ENCODE measurements around the gene FILIP1L.
"Not testable (repeated sequence)": the region's sequence is repeated elsewhere in the genome, so short reads cannot be mapped to it uniquely, and the experiment has no call there.

Gene FILIP1L

GRCh38 chr3:100073714-100074307 lies 40.5 kb downstream of the FILIP1L start:
- no peak for DNase-seq (ENCODE audit: low spot score)

- no peak for DNase-seq (ENCODE audit: low spot score)
These were observed 41.1 kb downstream of the FILIP1L start for GRCh38 chr3:100073049-100073713.

DNA sequence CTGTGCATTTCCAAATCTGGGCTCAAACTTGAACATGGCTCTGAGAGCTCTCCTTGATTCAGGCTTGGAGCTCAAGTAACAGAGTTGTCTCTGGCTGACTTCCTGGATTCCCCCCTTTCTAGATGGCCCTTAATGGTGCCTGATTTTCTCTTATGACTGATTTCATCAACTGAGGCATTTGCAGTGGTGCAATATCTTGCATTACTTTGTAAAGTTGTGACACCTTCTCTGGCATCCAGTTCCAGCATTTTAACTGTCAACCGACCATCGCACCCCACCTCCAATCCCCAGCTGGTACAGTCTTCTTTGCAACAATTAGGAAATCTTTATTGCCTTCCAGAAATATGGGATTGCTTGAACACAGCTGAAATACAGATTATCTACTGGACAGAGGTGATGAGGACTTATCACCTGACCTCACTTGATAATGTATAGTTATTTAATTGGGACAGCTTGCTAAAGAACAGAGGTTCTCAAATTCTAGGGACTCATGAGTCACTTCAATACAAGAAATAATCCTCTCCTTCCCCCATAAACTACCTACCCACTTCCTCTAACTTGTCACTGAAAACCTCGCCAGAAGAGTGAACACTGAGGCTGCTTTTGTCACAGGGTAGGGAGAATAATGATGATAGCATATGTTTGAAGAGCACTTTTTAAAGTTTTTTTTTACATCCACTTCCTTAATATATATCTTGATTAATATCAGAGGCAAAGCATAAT lies 41.8 kb downstream of the FILIP1L start:
- no peak for DNase-seq (ENCODE audit: low spot score)

DNA sequence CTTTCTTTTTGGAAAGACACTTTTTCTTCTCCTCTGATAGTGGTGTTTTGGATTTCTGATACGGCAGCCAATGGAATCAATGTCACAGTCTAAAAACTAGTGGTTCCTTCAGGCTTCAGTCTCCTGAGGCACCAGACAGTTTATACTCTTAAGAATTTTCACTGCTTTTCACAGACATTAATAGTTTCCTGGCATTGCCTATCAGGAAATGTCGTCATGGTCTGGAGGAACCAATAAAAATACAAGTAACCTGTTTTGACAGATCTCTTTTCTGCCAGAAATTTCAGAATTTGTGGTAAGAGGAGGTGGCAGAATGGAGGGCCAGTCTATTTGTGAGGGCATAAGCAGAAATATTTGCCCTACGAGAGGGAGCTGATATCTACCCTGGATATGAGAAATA lies 44.8 kb downstream of the FILIP1L start:
- no peak for DNase-seq (ENCODE audit: low spot score)

GRCh38 chr3:100068826-100069225 lies 45.5 kb downstream of the FILIP1L start:
- DNase-seq (ENCODE audit: low spot score) = peak; percentile 76

- no peak for DNase-seq (ENCODE audit: low spot score)
These were observed 46.7 kb downstream of the FILIP1L start for GRCh38 chr3:100067589-100067988.

DNA sequence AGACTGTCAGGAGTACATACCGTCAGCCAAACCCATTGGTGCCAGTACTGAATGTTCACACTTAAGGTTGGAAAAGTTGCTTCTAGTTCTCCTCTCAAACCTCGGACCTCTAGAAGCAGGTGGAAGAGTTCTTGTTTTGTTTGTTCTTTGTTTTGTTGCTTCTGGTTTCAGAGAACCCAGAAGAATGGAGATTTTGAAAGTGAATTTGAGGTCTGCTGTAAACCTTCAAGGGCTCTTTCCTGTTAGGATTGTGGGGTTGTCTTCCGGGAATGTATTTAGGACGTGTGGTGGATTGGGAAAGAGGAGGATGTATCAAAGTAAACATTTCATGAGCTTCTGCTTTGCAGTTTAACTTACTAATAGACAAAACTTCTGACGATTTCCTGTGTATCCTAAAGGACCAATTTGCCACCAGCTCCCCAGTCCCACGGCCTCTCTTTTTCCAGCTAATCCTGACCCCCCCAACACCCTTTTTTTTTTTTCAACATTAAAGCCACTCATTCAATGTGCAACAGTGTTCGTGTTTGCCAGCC lies 50.3 kb downstream of the FILIP1L start:
- DNase-seq (ENCODE audit: low spot score) = no peak

DNA sequence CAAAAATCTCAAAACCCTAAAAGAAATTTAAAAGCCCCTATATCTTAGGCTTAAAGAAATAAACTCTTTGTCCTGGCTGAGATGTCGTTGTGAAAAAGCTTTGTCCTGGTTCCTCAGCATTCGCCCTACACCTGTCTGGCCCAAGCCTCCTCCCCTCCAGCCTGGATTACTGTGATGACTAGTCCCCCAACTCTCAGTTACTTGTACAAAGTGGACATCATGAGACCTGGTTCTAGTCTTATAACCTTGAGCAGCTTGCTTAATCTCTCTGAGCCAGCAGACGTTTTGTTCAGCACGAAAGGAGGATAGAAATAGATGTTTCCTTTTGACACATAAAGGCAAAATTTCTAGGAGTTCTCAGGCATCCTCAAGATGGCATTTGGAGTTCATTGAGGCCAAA lies 51.6 kb downstream of the FILIP1L start:
- no peak for DNase-seq (ENCODE audit: low spot score)

DNA sequence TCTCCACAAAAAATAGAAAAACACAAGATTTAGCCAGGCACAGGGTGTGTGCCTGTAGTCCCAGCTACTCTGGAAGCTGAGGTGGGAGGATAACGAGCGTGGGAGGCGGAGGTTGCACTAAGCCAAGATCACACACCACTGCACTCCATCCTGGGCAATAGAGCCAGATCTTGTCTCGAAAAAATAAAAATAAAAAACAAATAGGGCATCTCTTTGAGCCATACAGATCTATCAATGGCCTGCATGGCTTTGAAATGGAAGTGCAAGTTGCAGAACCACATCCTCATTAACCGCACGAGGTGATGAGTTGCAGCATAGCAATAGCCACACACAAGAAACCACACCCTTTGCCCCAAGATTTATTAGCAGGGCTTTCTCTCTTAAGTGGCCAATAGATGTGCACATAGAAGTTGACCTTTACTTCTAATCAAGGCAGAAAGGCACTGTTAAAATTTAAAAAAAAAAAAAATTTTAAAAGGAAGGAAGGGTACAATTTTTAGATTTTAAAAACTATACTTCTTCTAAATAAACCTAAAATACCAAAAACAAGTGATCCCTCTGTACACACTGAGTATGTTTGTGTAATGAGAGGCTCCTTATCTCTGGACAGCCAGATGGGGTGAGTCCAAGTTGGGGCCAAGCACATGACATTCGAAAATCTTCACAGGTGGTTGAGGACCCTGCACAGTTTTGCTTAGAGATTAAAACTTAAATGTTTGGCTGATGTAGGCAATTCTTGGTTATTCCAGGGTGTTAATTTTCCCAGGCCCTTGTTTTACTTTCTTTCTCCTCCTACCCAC lies 53.4 kb downstream of the FILIP1L start:
- DNase-seq (ENCODE audit: low spot score) = peak; percentile 70

DNA sequence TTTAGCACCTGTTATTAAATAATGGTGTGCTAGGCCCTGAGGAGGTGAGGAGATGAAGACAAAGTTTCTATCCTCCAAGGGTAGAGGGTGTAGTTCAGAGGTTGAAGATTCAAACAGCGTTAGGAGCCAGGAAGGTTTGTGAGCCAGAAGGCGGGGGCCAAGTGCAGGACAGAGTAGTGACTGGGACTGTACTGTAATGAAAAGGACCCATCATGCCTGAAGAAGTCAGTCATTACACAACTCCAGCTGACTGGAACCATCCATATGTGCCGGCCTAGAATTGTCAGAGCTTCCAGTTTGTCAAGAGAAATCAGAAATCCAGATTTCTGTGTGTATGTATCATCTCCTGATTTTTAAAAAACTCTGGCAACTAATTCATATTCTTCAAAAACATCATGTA lies 54.8 kb downstream of the FILIP1L start:
- DNase-seq (ENCODE audit: low spot score) = no peak

DNA sequence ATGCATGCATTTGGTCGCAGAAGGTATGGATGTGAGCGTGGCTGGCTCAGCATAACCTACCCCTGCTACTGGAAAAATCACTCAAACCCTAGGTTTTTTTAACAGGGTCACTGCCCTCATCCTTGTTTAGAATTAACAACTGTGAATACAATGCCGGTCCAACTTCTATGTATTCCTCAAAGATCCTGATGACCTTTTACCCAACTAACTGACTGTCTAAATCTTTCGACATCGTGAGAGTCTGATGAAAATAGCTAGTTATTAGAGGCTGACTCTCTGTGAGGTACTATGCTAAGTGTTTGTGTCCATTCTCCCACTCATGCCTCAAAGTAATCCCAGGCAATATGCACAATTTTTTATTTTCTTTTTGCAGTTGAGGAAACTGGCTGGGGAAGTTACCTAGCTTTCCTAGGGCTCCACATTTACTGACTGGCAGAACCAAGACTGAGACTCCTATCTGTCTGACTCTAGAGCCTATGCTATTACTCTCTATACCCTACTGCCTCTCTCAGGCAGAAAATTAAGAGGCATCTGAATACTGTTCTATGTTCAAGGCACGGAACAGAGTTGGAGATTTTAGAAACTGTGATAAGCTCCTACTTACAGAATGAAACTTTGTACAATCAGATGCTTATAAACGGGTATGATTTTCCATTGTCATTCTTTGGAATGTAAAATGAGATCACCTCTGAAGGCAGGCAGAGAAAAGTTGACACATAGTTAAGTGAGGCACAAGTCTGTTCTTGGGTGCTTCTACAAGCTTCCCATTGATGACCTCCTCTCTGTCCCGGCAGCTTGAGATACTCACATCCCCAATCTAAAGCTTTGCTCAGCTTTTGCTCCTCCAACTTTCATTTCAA lies 56.4 kb downstream of the FILIP1L start:
- DNase-seq (ENCODE audit: low spot score) = no peak

DNA sequence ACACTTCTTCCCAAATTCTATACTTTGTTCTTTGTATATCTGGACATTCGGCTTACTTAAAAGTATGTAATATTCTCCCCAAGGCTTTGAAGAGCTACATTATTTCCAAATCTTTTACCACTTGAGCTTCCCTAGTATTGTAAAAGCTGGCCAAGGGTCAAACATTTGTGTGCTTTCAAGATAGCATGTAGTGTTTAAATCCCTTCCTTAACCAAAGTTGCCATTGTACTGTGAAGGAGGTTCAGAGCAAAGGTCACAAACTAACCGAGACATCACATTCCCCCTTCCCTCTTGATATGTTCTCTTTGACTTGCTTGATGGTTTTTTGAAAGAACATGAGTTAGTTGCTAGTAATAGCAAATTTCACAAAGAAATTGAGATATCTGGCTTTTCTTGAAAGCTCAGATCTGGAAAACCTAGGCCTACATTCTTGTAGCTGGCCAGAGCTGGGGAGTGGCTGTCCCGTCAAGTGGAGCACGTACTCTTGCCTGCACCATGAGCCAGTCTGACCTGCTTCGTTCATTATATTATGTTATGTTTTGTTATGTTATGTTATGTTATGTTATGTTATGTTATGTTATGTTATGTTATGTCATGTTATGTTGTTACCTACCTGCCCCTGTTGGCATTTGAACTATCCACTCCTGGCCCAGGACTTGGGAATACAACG lies 60.2 kb downstream of the FILIP1L start:
- no peak for DNase-seq (ENCODE audit: low spot score)

DNA sequence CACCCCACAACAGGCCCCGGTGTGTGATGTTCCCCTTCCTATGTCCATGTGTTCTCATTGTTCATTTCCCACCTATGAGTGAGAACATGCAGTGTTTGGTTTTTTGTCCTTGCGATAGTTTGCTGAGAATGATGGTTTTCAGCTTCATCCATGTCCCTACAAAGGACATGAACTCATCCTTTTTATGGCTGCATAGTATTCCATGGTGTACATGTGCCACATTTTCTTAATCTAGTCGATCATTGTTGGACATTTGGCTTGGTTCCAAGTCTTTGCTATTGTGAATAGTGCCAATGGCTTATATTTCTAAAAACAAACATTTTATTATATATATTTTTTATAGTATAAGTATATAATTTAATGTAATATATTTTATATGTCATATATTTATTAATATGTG lies 62.8 kb downstream of the FILIP1L start:
- DNase-seq (ENCODE audit: low spot score) = not testable (repeated sequence)

DNA sequence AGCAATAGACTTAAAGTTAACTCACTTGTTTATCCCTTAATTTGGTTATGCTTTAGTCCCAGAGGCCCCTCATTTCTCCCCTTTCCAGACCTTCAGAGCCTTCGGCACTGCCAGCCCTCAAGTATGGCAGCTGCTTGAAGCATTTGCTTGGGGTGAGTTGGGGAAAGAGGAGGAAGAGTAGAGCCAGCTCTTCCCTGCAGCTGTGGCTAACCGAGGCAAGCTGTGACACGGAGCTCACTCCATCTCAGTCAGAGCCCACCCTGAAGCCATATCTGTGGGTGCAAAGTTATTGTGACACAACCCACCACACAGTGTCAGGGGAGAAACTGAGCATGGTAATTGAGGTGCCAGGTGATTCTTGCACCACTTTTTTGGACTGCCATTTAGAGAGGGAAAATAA lies 66.1 kb downstream of the FILIP1L start:
- DNase-seq (ENCODE audit: low spot score) = no peak

- no peak for DNase-seq (ENCODE audit: low spot score)
These were observed 66.7 kb downstream of the FILIP1L start for GRCh38 chr3:100047455-100048141.

GRCh38 chr3:100046986-100047385 lies 67.3 kb downstream of the FILIP1L start:
- DNase-seq (ENCODE audit: low spot score) = no peak

DNA sequence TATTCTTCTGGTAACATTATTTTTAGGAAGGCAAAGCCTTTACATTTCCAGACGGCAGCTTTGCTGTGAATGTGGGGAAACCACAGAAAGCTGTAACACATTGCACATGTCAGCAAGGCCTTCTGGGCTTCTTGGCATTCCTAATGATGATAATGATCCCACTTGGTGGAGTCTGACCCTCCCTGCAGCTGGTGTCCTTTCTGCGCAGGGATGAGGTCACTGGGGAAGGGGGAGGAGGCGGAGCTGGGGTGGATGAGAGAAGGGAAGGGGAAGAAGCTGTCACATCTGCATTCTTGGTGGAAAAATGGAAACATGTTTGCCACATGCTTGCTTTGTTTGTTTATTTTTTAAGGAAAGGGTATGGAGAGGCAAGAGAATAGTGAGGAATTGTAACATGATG lies 68.6 kb downstream of the FILIP1L start:
- DNase-seq (ENCODE audit: low spot score) = no peak

- no peak for DNase-seq (ENCODE audit: low spot score)
These were observed 69.9 kb downstream of the FILIP1L start for GRCh38 chr3:100044369-100044768.

- no peak for DNase-seq (ENCODE audit: low spot score)
These were observed 71.0 kb downstream of the FILIP1L start for GRCh38 chr3:100043271-100043670.
